NT2/D1 (cell line): ENCODE data around the gene FCN1.

Experiments
- YY1 ChIP-seq: IDR thresholded peaks from 2 replicates; pipeline ENCODE4 v1.6.1; 2011; ENCODE audit not compliant: insufficient read length, insufficient read depth
- ZNF274 ChIP-seq: IDR thresholded peaks from 2 replicates; pipeline ENCODE4 v1.6.1; 2011; ENCODE audit warnings: mild to moderate bottlenecking, low read depth, low read length

- no peak for TF ChIP-seq YY1
- no peak for TF ChIP-seq ZNF274
Measured at GRCh38 chr9:134883040-134883782, 34.5 kb downstream of the FCN1 start.
